Measurements from ENCODE around the gene PFKL.

The PFKL gene

GRCh38 chr21:44299458-44300261 lies at the start of gene PFKL:
Gene PFKL (plus strand): TSS chr21:44300053. CDS start chr21:44300106, 53 bp downstream.
- peak; percentile 74 for DNase-seq

GRCh38 chr21:44253832-44254710 lies 45.8 kb upstream of the PFKL start:
- no peak for DNase-seq

GRCh38 chr21:44255511-44255981 lies 44.3 kb upstream of the PFKL start:
- no peak for DNase-seq

GRCh38 chr21:44258056-44258725 lies 41.7 kb upstream of the PFKL start:
- DNase-seq = no peak

GRCh38 chr21:44259082-44259705 lies 40.7 kb upstream of the PFKL start:
- DNase-seq = no peak

GRCh38 chr21:44260066-44260465 lies 39.8 kb upstream of the PFKL start:
- DNase-seq = no peak

- DNase-seq = no peak
Measured at GRCh38 chr21:44260791-44261631, 38.8 kb upstream of the PFKL start.

GRCh38 chr21:44261675-44262295 lies 38.1 kb upstream of the PFKL start, which contains the start of gene DNMT3L:
Gene DNMT3L (minus strand): TSS chr21:44261897. CDS start chr21:44261259, 638 bp downstream.
- DNase-seq = no peak

- no peak for DNase-seq
Measured at GRCh38 chr21:44262338-44263056, 37.4 kb upstream of the PFKL start.

GRCh38 chr21:44263221-44263760 lies 36.6 kb upstream of the PFKL start:
- DNase-seq = no peak

- DNase-seq = no peak
Measured at GRCh38 chr21:44263768-44264167, 36.1 kb upstream of the PFKL start.

- DNase-seq = no peak
Measured at GRCh38 chr21:44265734-44266270, 34.1 kb upstream of the PFKL start.

- DNase-seq = no peak
Measured at GRCh38 chr21:44267655-44268142, 32.2 kb upstream of the PFKL start.

- no peak for DNase-seq
Measured at GRCh38 chr21:44269090-44269489, 30.8 kb upstream of the PFKL start.

- DNase-seq = no peak
Measured at GRCh38 chr21:44271558-44272283, 28.1 kb upstream of the PFKL start.

- DNase-seq = no peak
Measured at GRCh38 chr21:44272284-44272858, 27.5 kb upstream of the PFKL start.

GRCh38 chr21:44273046-44273445 lies 26.8 kb upstream of the PFKL start:
- DNase-seq = no peak

GRCh38 chr21:44275041-44275440 lies 24.8 kb upstream of the PFKL start:
- DNase-seq = no peak
